Esophagus muscularis mucosa (tissue), 3 donors: ENCODE measurements around the gene CYLC1.

Source experiments
- CTCF ChIP-seq, 3 experiments: fragments of 200-600 bp in 2 of 3; fragments of 450-650 bp in 1 of 3; sonication (generic) in 2 of 3; IDR thresholded peaks; one replicate each; pipeline ENCODE4 v1.5.1; 2017 to 2019; ENCODE audit warnings: antibody characterized with exemption in 3 of 3, mild to moderate bottlenecking in 2 of 3, moderate library complexity in 1 of 3
- POLR2A ChIP-seq: fragments of 450-650 bp; IDR thresholded peaks from one replicate; pipeline ENCODE4 v1.6.1; 2017; ENCODE audit warnings: antibody characterized with exemption, moderate library complexity, mild to moderate bottlenecking, low read depth
- POLR2AphosphoS5 ChIP-seq, 2 donors: sonication (generic); formaldehyde crosslinking; IDR thresholded peaks; one replicate each; pipeline ENCODE4 v1.6.1; 2017; ENCODE audit warnings: antibody characterized with exemption in 2 of 2

- TF ChIP-seq CTCF (IDR thresholded peaks at IDR 0.05) (peak in 1 of 3 experiments; percentile 11), POLR2A (no peak), POLR2AphosphoS5 (IDR thresholded peaks at IDR 0.05) (no peak)
Measured at GRCh38 chrX:83916525-83916924, 55.6 kb downstream of the CYLC1 start.
